ENCODE measurements around the gene HIF3A.

HIF3A gene

DNA sequence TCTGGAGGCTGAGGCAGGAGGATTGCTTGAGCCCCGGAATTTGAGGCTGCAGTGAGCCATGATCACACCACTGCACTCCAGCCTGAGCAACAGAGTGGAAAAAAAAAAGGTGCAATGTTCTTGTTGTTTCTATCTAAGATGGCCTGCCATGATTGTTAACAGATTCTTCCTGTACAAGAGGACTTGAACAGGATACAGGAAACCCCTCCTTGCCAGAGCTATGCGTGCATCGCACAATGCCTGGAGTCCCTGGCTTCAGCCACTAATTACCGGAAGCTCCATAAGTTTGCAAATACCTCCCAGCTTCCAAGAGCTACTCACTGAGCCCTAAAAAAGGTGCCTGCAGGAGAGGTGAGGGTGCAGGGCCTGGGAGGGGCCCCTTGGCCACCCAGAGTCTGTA lies 13.1 kb upstream of the HIF3A start:
- H3K36me3 ChIP-seq (ENCODE audit: control insufficient read depth, insufficient read depth, low read length), result no peaks in the 10 kb centered on the region
- TF ChIP-seq, protein P1, sequence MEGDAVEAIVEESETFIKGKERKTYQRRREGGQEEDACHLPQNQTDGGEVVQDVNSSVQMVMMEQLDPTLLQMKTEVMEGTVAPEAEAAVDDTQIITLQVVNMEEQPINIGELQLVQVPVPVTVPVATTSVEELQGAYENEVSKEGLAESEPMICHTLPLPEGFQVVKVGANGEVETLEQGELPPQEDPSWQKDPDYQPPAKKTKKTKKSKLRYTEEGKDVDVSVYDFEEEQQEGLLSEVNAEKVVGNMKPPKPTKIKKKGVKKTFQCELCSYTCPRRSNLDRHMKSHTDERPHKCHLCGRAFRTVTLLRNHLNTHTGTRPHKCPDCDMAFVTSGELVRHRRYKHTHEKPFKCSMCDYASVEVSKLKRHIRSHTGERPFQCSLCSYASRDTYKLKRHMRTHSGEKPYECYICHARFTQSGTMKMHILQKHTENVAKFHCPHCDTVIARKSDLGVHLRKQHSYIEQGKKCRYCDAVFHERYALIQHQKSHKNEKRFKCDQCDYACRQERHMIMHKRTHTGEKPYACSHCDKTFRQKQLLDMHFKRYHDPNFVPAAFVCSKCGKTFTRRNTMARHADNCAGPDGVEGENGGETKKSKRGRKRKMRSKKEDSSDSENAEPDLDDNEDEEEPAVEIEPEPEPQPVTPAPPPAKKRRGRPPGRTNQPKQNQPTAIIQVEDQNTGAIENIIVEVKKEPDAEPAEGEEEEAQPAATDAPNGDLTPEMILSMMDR (IDR thresholded peaks at IDR 0.05; ENCODE audit: insufficient read depth, low read length, poor library complexity, severe bottlenecking), result no peak
- no peak overlapping the region for H3K4me3 ChIP-seq (replicated peaks; ENCODE audit: low read depth, low read length)
- no peak for DNase-seq (ENCODE audit: extremely low read depth, insufficient read length)
- H3K27me3 ChIP-seq (replicated peaks; ENCODE audit: control insufficient read depth, insufficient read depth, low read length), result no peaks in the 10 kb centered on the region

DNA sequence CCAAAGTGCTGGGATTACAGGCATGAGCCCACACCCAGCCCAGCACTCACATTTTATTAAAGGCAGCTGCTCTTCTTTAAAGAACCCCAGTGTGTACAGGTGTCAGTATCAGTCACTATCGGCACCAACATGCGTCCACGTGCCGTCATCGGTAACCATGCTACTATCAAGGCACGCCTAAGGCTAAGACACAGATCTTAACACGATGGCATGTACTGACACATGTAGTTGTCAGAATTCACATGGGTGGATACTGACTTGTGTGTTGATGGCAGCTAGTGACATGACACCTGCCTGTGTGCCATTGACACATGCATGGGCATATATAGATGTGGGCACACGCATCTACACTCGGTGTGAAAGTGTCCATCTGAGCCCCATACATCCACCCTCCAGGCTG lies 12.2 kb upstream of the HIF3A start:
- TF ChIP-seq, protein P1 (IDR thresholded peaks at IDR 0.05; ENCODE audit: insufficient read depth, low read length, poor library complexity, severe bottlenecking), result no peak
- no peaks in the 10 kb centered on the region for H3K27me3 ChIP-seq (replicated peaks; ENCODE audit: control insufficient read depth, insufficient read depth, low read length)
- no peak overlapping the region for H3K4me3 ChIP-seq (replicated peaks; ENCODE audit: low read depth, low read length)
- no peak for DNase-seq (ENCODE audit: extremely low read depth, insufficient read length)
- H3K36me3 ChIP-seq (ENCODE audit: control insufficient read depth, insufficient read depth, low read length), result no peaks in the 10 kb centered on the region

DNA sequence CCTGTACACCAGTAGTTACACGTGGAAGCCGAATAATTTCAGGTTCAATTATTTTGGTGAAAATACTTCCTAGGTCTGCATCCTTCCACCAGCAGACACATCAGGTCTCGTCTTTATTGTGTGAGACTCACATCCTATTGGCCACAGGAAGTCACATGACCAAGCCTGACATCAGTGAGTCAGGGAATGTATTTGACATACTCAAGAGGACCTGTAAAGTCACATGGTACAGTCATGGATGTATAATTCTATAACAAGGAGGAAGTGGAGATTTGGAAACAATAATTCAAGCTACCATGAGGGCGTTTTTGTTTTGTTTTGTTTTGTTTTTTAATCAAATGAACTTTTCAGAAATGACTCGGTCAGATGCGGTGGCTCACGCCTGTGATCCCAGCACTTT lies 9.3 kb upstream of the HIF3A start:
- H3K36me3 ChIP-seq (ENCODE audit: control insufficient read depth, insufficient read depth, low read length), result no peaks in the 10 kb centered on the region
- TF ChIP-seq, protein P1 (IDR thresholded peaks at IDR 0.05; ENCODE audit: insufficient read depth, low read length, poor library complexity, severe bottlenecking), result no peak
- H3K4me3 ChIP-seq (replicated peaks; ENCODE audit: low read depth, low read length), result no peak overlapping the region
- DNase-seq (ENCODE audit: extremely low read depth, insufficient read length), result no peak
- no peaks in the 10 kb centered on the region for H3K27me3 ChIP-seq (replicated peaks; ENCODE audit: control insufficient read depth, insufficient read depth, low read length)

DNA sequence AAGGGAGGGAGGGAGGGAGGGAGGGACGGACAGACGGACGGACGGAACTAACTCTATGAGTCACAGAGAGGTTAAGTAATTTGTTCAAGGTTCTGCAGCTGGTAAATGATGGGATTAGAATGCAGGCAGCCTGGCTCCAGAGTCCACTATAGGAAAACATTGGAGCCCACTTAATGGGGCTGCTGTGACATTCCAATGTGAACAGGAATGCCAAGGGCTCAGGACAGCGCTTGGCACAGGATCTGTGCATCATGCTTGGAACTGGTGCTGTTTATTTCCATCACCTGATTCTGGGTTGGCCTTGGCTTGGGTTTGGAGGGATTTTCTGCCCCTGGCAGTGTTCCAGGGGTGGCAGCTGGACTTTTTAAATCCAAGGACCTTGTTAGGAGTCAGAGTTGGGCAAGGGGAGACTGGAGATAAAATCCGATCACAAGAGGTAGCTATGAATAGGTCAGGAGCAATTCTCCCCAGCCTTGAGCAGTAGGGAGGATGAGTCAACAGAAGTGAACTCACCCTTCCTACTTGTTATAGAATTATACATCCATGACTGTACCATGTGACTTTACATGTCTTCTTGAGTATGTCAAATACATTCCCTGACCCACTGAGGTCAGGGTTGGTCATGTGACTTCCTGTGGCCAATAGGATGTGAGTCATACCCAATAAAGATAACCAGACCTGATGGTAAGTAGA lies 7.8 kb upstream of the HIF3A start:
- TF ChIP-seq, protein P1 (IDR thresholded peaks at IDR 0.05; ENCODE audit: insufficient read depth, low read length, poor library complexity, severe bottlenecking), result no peak
- DNase-seq (ENCODE audit: extremely low read depth, insufficient read length), result no peak
- Histone ChIP-seq H3K27me3 (replicated peaks; ENCODE audit: control insufficient read depth, insufficient read depth, low read length) (no peaks in the 10 kb centered on the region), H3K36me3 (ENCODE audit: control insufficient read depth, insufficient read depth, low read length) (no peaks in the 10 kb centered on the region), H3K4me3 (replicated peaks; ENCODE audit: low read depth, low read length) (no peak overlapping the region)

DNA sequence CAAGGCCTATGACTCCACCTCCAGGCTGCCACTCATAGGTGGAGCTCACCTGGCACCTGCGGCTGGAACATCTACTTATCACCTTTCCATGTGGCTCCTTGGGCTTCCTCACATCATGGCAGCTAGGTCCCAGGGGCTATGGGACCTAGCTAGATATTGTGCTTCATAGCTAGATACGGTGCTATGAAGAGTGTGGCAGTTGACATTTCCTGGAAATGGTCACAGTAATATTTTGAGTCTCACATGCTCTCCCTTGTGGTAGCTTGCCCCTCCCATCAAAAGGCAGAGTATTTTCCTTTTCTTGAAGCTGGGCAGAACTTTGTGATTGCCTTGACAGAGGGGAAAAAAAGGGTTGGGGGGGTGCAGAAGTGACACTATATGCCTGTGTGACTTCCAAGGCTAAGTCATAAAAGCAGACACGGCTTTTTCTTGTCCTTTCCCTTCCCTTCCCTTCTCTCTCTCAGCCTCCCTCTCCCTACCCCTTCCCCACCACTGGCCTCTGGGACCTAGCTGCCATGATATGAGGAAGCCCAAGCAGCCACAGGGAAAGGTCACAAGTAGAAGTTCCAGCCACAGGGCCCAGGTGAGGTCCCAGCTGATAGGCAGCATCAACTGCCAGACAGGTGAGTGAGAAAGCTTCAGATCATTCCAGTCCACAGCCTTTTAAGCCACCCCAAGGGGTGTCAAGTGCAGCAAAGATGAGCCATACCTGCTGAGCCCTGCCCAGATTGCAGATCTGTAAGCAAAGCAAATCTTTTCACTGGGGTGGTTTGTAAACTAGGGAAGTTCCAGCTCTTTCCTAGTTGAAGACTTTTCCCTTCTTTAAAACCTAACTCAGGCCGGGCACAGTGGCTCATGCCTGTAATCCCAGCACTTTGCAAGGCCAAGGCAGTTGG lies 6.9 kb upstream of the HIF3A start:
- no peak for DNase-seq (ENCODE audit: extremely low read depth, insufficient read length)
- TF ChIP-seq, protein P1 (IDR thresholded peaks at IDR 0.05; ENCODE audit: insufficient read depth, low read length, poor library complexity, severe bottlenecking), result no peak
- Histone ChIP-seq H3K4me3 (replicated peaks; ENCODE audit: low read depth, low read length) (no peak overlapping the region), H3K27me3 (replicated peaks; ENCODE audit: control insufficient read depth, insufficient read depth, low read length) (no peaks in the 10 kb centered on the region), H3K36me3 (ENCODE audit: control insufficient read depth, insufficient read depth, low read length) (no peaks in the 10 kb centered on the region)

Measured in GM06990 (cell line).